Measurements from ENCODE around the gene BMP6.

DNA sequence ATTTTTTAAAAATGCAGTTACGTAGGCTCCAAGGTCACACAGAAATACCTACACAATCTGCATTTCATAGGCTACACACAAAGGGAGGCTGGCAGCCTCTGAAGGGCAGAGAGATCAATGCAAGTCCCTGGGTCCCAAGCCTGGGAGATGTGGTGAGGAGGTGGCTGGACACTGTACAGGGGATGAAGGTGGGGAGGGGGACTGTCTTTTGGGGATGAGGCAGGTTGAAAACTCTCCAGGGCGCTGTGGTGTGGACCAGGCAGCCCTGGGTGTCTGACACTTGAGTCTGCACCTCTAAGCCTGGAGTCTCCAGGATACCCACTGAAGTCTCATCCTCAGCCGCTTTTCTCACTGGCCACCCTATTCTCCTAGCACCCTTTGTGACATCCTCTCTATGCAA lies 160.2 kb downstream of the BMP6 start:
- TF ChIP-seq, protein P1, sequence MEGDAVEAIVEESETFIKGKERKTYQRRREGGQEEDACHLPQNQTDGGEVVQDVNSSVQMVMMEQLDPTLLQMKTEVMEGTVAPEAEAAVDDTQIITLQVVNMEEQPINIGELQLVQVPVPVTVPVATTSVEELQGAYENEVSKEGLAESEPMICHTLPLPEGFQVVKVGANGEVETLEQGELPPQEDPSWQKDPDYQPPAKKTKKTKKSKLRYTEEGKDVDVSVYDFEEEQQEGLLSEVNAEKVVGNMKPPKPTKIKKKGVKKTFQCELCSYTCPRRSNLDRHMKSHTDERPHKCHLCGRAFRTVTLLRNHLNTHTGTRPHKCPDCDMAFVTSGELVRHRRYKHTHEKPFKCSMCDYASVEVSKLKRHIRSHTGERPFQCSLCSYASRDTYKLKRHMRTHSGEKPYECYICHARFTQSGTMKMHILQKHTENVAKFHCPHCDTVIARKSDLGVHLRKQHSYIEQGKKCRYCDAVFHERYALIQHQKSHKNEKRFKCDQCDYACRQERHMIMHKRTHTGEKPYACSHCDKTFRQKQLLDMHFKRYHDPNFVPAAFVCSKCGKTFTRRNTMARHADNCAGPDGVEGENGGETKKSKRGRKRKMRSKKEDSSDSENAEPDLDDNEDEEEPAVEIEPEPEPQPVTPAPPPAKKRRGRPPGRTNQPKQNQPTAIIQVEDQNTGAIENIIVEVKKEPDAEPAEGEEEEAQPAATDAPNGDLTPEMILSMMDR (IDR thresholded peaks at IDR 0.05) = no peak
- TF ChIP-seq, protein P2, sequence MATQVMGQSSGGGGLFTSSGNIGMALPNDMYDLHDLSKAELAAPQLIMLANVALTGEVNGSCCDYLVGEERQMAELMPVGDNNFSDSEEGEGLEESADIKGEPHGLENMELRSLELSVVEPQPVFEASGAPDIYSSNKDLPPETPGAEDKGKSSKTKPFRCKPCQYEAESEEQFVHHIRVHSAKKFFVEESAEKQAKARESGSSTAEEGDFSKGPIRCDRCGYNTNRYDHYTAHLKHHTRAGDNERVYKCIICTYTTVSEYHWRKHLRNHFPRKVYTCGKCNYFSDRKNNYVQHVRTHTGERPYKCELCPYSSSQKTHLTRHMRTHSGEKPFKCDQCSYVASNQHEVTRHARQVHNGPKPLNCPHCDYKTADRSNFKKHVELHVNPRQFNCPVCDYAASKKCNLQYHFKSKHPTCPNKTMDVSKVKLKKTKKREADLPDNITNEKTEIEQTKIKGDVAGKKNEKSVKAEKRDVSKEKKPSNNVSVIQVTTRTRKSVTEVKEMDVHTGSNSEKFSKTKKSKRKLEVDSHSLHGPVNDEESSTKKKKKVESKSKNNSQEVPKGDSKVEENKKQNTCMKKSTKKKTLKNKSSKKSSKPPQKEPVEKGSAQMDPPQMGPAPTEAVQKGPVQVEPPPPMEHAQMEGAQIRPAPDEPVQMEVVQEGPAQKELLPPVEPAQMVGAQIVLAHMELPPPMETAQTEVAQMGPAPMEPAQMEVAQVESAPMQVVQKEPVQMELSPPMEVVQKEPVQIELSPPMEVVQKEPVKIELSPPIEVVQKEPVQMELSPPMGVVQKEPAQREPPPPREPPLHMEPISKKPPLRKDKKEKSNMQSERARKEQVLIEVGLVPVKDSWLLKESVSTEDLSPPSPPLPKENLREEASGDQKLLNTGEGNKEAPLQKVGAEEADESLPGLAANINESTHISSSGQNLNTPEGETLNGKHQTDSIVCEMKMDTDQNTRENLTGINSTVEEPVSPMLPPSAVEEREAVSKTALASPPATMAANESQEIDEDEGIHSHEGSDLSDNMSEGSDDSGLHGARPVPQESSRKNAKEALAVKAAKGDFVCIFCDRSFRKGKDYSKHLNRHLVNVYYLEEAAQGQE (IDR thresholded peaks at IDR 0.05; ENCODE audit: insufficient read depth in 1 of 2, low read depth in 2 of 2, low read length in 1 of 2) = no peak
